ENCODE results near the gene LRMDA.

The LRMDA gene

DNA sequence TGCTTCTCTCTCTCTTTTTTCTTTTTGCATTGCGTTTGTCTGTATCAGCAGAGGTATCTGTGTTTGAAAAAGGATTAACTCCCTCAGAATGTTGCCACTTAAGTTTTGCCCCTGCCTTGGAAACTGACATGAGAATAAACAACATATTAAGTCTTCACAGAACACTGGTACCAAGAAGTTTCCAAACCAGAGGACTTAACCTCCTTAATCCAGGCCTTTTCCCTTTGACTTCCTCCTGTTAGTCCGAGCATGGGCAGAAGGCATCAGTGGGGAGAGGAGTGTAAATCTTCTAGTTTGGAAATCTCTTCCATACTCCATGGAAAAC, 681.4 kb downstream of the LRMDA start:
- no peaks in the 10 kb centered on the region for H3K4me1 ChIP-seq (ENCODE audit: low read length)
- H4K20me1 ChIP-seq (ENCODE audit: insufficient read depth, low read length), result no peaks in the 10 kb centered on the region
- H3K36me3 ChIP-seq (replicated peaks; ENCODE audit: low read depth, low read length), result no peaks in the 10 kb centered on the region
- no peaks in the 10 kb centered on the region for H3K79me2 ChIP-seq (ENCODE audit: low read length)
- no peaks in the 10 kb centered on the region for H3K9me3 ChIP-seq (ENCODE audit: insufficient read depth, low read length)
- no peak overlapping the region for H3K9ac ChIP-seq (ENCODE audit: low read length)
- H2AFZ ChIP-seq (ENCODE audit: low read depth, low read length), result no peak overlapping the region
- H3K4me2 ChIP-seq (ENCODE audit: low read length), result no peak overlapping the region
- TF ChIP-seq, protein P1, sequence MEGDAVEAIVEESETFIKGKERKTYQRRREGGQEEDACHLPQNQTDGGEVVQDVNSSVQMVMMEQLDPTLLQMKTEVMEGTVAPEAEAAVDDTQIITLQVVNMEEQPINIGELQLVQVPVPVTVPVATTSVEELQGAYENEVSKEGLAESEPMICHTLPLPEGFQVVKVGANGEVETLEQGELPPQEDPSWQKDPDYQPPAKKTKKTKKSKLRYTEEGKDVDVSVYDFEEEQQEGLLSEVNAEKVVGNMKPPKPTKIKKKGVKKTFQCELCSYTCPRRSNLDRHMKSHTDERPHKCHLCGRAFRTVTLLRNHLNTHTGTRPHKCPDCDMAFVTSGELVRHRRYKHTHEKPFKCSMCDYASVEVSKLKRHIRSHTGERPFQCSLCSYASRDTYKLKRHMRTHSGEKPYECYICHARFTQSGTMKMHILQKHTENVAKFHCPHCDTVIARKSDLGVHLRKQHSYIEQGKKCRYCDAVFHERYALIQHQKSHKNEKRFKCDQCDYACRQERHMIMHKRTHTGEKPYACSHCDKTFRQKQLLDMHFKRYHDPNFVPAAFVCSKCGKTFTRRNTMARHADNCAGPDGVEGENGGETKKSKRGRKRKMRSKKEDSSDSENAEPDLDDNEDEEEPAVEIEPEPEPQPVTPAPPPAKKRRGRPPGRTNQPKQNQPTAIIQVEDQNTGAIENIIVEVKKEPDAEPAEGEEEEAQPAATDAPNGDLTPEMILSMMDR (IDR thresholded peaks at IDR 0.05; ENCODE audit: low read depth, low read length), result no peak
- TF ChIP-seq EZH2phosphoT487 (IDR thresholded peaks at IDR 0.05; ENCODE audit: low read depth), result no peak
- H3K4me3 ChIP-seq (ENCODE audit: low read length), result no peak overlapping the region
- H3K27me3 ChIP-seq (ENCODE audit: low read depth, low read length), result no peaks in the 10 kb centered on the region
- no peak overlapping the region for H3K27ac ChIP-seq (ENCODE audit: low read length)

DNA sequence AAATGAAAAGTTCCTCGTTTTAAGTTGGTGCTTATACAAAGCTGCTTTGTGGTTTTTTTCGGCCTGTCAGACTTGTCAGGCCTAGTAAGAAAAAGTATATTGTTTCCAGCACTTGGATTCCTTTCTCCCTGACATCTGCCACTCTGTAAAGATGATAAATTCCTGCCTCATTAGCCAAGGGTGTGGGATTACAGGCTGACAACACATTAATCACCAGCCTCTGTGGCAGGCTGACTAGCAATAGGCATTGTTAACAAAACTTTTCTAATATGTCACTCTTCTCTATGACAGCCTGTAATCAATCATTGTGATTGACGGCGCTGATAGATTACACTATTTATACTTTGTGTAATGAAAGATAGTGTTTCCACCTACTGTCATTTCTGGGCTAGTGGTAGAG, 682.5 kb downstream of the LRMDA start:
- no peak overlapping the region for H3K4me2 ChIP-seq (ENCODE audit: low read length)
- H3K79me2 ChIP-seq (ENCODE audit: low read length), result no peaks in the 10 kb centered on the region
- H3K27me3 ChIP-seq (ENCODE audit: low read depth, low read length), result no peaks in the 10 kb centered on the region
- TF ChIP-seq, protein P1 (IDR thresholded peaks at IDR 0.05; ENCODE audit: low read depth, low read length), result no peak
- TF ChIP-seq EZH2phosphoT487 (IDR thresholded peaks at IDR 0.05; ENCODE audit: low read depth), result no peak
- H2AFZ ChIP-seq (ENCODE audit: low read depth, low read length), result no peak overlapping the region
- no peak overlapping the region for H3K27ac ChIP-seq (ENCODE audit: low read length)
- no peak overlapping the region for H3K9ac ChIP-seq (ENCODE audit: low read length)
- no peak overlapping the region for H3K4me3 ChIP-seq (ENCODE audit: low read length)
- H3K36me3 ChIP-seq (replicated peaks; ENCODE audit: low read depth, low read length), result no peaks in the 10 kb centered on the region
- H3K9me3 ChIP-seq (ENCODE audit: insufficient read depth, low read length), result no peaks in the 10 kb centered on the region
- no peaks in the 10 kb centered on the region for H3K4me1 ChIP-seq (ENCODE audit: low read length)
- H4K20me1 ChIP-seq (ENCODE audit: insufficient read depth, low read length), result no peaks in the 10 kb centered on the region

DNA sequence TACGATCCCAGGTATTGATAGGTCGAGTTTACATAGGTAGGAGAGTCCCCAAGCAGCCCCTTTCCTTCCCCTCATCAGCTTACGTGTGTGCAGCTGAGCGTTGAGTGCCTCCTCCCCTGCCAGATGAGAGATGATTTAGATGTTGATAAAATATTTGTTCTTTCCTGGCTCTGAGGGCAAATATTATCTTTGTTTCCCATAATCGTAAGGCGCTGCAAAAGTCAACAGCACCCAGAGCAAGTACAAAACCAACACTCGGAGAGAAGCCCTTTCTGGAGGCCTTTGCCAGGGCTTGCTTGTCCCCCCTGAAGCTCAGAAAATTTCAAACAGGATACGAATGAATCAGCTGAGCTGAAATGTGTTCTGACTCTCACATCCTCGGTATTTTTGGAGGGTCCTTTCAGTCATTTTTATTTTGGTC, 683.2 kb downstream of the LRMDA start:
- Histone ChIP-seq H3K4me2 (ENCODE audit: low read length) (no peak overlapping the region), H3K9ac (ENCODE audit: low read length) (no peak overlapping the region), H3K4me3 (ENCODE audit: low read length) (no peak overlapping the region), H2AFZ (ENCODE audit: low read depth, low read length) (no peak overlapping the region), H3K79me2 (ENCODE audit: low read length) (no peaks in the 10 kb centered on the region), H3K27me3 (ENCODE audit: low read depth, low read length) (no peaks in the 10 kb centered on the region), H4K20me1 (ENCODE audit: insufficient read depth, low read length) (no peaks in the 10 kb centered on the region), H3K36me3 (replicated peaks; ENCODE audit: low read depth, low read length) (no peaks in the 10 kb centered on the region), H3K4me1 (ENCODE audit: low read length) (no peaks in the 10 kb centered on the region), H3K9me3 (ENCODE audit: insufficient read depth, low read length) (no peaks in the 10 kb centered on the region), H3K27ac (ENCODE audit: low read length) (no peak overlapping the region)
- TF ChIP-seq, protein P1 (IDR thresholded peaks at IDR 0.05; ENCODE audit: low read depth, low read length), result no peak

DNA sequence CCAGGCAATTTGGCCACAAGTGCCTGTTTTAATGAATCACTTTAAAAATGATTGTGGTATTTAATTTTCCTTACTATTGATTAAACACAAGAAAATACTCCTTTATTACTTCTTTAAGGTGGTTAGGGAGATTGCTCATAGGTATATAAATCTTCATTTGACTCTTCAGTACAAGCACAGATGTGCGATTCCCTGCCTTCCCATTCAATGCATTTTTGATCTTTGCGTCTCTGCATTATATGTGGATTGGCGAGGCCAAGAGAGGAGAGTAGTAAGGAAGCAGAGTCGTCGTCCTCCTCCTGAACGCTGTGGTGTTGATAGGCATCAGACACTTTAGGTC, 683.7 kb downstream of the LRMDA start:
- Histone ChIP-seq H4K20me1 (ENCODE audit: insufficient read depth, low read length) (no peaks in the 10 kb centered on the region), H3K27ac (ENCODE audit: low read length) (no peak overlapping the region), H3K9ac (ENCODE audit: low read length) (no peak overlapping the region), H3K9me3 (ENCODE audit: insufficient read depth, low read length) (no peaks in the 10 kb centered on the region), H3K27me3 (ENCODE audit: low read depth, low read length) (no peaks in the 10 kb centered on the region), H3K36me3 (replicated peaks; ENCODE audit: low read depth, low read length) (no peaks in the 10 kb centered on the region), H3K4me1 (ENCODE audit: low read length) (no peaks in the 10 kb centered on the region), H3K4me3 (ENCODE audit: low read length) (no peak overlapping the region), H3K79me2 (ENCODE audit: low read length) (no peaks in the 10 kb centered on the region), H3K4me2 (ENCODE audit: low read length) (no peak overlapping the region), H2AFZ (ENCODE audit: low read depth, low read length) (no peak overlapping the region)
- no peak for TF ChIP-seq EZH2phosphoT487 (IDR thresholded peaks at IDR 0.05; ENCODE audit: low read depth)
- TF ChIP-seq, protein P1 (IDR thresholded peaks at IDR 0.05; ENCODE audit: low read depth, low read length), result no peak

Data from OCI-LY3 (cell line).